HG02623 (cell line): Measurements from ENCODE around the gene NTRK2.

Source experiments
- ATAC-seq: cut with Tn5 transposase; IDR thresholded peaks from one replicate; pipeline ENCODE4 v1.9.1; 2021; ENCODE audit warnings: moderate library complexity; ENCODE audit not compliant: unreplicated experiment

Gene NTRK2

GRCh38 chr9:84928419-84928818 is 258.9 kb downstream of the NTRK2 start:
- ATAC-seq: no peak

DNA sequence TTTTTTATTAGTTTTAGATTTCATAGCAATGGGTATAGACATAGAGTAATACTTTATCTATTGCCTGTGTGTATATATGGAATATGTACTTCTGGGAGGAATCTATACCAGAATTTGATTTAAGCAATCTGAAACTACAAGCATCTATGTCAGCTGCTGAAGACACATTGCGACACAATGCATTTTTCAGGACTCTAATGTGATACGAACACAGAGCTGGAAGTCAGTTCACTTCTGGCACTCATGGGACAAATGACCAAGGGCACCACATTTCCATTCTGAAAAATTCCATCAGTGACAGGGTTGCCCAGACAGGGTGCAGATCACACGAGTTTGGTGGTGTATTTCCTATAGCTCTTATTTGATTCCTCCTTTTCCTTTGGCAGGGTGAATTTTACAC is 259.5 kb downstream of the NTRK2 start:
- no peak for ATAC-seq

GRCh38 chr9:84932915-84933527 is 263.5 kb downstream of the NTRK2 start:
- no peak for ATAC-seq

- ATAC-seq: no peak
Observed at GRCh38 chr9:84935528-84936117, 266.1 kb downstream of the NTRK2 start.

- no peak for ATAC-seq
Observed at GRCh38 chr9:84937180-84937579, 267.7 kb downstream of the NTRK2 start.

GRCh38 chr9:84937581-84937980 is 268.1 kb downstream of the NTRK2 start:
- ATAC-seq: no peak

DNA sequence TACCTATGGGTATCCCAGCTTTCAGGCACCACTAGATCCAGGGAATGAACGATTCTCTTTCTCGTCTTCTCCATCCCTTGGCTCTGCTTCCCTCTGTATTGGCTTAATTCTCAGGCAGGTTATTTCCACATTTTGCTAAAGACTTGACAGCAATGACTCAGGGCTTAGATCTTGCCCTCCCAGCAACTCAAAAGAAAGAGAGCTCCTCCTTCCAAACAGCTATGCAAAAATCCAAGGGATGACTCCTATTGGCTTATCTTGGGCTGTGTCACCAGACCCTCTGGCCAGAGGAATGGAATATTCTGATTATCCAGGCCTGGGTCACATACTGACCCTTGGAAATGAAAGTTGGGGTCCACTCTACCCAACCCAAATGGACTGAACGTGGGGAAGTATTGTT is 270.2 kb downstream of the NTRK2 start:
- no peak for ATAC-seq

GRCh38 chr9:84940294-84940693 is 270.8 kb downstream of the NTRK2 start:
- ATAC-seq: no peak

GRCh38 chr9:84941792-84942191 is 272.3 kb downstream of the NTRK2 start:
- ATAC-seq: no peak

DNA sequence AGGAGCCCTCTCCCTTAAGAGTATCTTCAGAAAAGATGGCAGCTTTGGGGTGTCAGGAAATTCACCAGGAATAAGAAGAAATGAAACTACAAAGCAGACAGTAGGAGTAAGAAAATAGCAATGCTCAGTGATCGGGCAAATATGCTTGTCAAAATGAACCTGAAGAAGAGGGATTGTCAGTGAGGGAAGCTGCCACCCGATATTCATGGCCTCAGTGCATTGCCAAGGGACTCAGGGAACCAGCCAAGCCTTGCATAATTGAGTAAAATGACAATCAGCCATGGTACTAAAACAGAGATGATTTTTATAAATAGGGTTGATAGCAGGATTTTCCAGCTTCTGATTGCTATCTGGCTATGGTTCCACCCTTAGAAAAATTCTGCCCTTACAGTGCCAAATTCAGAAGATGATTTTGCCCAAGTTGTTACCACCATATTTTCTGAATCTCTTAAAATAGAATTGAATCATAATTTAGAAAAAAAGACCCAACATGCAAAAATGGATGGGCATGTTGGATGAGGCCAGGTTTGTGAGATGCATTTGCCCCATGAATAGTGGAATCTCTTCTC is 274.0 kb downstream of the NTRK2 start:
- no peak for ATAC-seq

DNA sequence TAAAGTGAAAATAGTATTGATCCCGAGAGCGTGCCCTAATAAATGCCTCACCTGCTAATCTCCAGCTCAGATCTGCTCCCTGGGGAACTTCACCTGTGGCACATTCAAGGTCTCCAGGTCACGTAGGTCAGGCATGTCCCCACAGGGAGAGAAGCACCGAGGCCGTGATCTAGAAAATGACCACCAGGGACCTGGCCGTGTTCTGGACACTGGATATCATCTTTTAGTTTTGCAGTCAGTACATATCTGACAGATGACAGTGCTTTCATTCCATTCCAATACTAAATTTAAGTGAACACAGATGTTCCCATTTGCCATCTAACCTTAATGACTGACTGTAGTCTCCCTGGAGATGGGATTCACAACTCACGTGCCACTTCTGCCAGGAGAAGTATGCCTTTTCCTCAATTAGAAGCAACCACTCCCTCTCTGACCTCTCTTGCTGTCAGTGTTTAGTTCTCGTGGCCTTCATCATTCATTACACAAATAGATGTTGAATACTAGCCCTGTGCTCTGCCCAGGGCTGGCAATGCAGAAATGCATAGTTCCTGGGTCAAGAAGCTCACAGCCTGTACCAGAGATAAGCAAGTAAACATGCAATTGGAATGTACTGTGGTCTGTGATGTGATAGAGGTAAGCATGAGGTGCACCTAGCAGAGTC is 276.5 kb downstream of the NTRK2 start:
- no peak for ATAC-seq

DNA sequence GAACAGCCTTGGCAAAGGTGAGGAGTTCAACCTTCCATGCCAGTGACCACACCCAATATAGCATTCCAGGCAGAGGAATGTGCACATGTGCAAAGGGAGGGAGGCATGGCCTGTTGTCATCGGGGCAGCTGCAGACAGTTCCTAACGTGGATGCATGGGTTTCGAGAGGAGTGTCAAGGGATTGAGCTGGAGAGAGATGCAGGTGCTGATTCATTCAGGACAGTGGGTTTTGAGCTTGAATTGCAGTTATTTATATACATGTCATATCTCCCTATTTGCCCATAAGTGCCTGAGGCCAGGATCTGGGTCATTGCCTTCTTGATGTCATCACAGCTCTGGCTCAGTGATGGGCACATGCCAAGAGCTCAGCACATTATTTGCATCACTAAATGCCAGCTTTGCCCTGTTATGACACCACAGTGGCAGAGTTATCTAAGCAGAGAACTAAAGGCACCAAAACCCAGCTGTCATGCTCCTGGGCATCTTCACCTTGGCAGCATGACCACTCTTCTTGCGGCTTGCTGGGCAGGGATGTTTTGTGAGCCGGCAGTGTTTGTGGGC is 278.0 kb downstream of the NTRK2 start:
- ATAC-seq: no peak

GRCh38 chr9:84949258-84949657 is 279.7 kb downstream of the NTRK2 start:
- ATAC-seq: no peak

GRCh38 chr9:84949971-84950370 is 280.4 kb downstream of the NTRK2 start:
- ATAC-seq: no peak

GRCh38 chr9:84950879-84951811 is 281.6 kb downstream of the NTRK2 start:
- ATAC-seq: no peak

- ATAC-seq: no peak
Observed at GRCh38 chr9:84953252-84953773, 283.8 kb downstream of the NTRK2 start.

GRCh38 chr9:84953797-84954705 is 284.5 kb downstream of the NTRK2 start:
- peak; percentile 94 for ATAC-seq

- ATAC-seq: no peak
Observed at GRCh38 chr9:84955155-84955554, 285.6 kb downstream of the NTRK2 start.

DNA sequence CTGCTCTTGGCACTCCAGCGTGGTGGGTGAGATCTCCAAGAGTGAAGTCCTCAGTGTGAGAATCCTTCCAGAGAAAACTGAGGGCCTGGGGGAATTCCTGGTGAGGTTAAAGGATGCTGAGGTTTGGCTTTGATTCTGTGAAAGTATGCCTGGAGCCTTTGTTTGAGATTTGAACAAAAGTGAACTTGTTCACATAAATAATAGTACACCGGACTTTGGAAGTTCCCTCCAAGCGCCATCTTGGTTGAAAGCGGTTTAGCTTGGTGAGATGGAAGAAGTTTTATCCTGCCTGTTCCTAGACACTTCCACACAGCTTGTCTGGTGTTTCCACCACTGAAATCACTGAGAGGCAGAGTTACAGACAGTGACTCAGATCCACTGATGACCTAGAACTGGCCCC is 286.4 kb downstream of the NTRK2 start:
- ATAC-seq: no peak

GRCh38 chr9:84959339-84959738 is 289.8 kb downstream of the NTRK2 start:
- ATAC-seq: no peak
